ENCODE results near the gene HTR1A. TPM values are rescaled to one million over a fixed set of nuclear protein-coding genes. Genes with fewer than 3 reads are reported as not detected.

HTR1A gene
- total and polyA plus RNA-seq, 2 donors from 2014 or later = not detected

- Histone ChIP-seq H3K4me1 (ENCODE audit: control insufficient read depth in 2 of 3, insufficient read depth in 2 of 3, low read depth in 1 of 3, low read length in 3 of 3) (no peaks in the 10 kb centered on the region), H3K27ac (ENCODE audit: low read depth in 2 of 2, low read length in 2 of 2) (no peak overlapping the region), H3K4me3 (ENCODE audit: low read length in 3 of 3) (no peak overlapping the region), H3K36me3 (ENCODE audit: control insufficient read depth in 2 of 3, insufficient read depth in 3 of 3, low read length in 3 of 3) (no peaks in the 10 kb centered on the region), H3K27me3 (ENCODE audit: control insufficient read depth, insufficient read depth, low read length) (no peaks in the 10 kb centered on the region), H3K9ac (ENCODE audit: low read length in 3 of 3) (no peak overlapping the region), H3K9me3 (ENCODE audit: control insufficient read depth in 2 of 3, insufficient read depth in 1 of 3, low read length in 3 of 3) (no peaks in the 10 kb centered on the region)
- DNase-seq (no peak), FAIRE-seq (no peak)
- intact Hi-C loops (cut with DNase I) = no loop called here
- TF ChIP-seq, protein P1, sequence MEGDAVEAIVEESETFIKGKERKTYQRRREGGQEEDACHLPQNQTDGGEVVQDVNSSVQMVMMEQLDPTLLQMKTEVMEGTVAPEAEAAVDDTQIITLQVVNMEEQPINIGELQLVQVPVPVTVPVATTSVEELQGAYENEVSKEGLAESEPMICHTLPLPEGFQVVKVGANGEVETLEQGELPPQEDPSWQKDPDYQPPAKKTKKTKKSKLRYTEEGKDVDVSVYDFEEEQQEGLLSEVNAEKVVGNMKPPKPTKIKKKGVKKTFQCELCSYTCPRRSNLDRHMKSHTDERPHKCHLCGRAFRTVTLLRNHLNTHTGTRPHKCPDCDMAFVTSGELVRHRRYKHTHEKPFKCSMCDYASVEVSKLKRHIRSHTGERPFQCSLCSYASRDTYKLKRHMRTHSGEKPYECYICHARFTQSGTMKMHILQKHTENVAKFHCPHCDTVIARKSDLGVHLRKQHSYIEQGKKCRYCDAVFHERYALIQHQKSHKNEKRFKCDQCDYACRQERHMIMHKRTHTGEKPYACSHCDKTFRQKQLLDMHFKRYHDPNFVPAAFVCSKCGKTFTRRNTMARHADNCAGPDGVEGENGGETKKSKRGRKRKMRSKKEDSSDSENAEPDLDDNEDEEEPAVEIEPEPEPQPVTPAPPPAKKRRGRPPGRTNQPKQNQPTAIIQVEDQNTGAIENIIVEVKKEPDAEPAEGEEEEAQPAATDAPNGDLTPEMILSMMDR (IDR thresholded peaks at IDR 0.05; ENCODE audit: borderline replicate concordance, extremely low read depth, insufficient read depth) = no peak
Observed at GRCh38 chr5:63981864-63982263, 19.6 kb upstream of the HTR1A start.

DNA sequence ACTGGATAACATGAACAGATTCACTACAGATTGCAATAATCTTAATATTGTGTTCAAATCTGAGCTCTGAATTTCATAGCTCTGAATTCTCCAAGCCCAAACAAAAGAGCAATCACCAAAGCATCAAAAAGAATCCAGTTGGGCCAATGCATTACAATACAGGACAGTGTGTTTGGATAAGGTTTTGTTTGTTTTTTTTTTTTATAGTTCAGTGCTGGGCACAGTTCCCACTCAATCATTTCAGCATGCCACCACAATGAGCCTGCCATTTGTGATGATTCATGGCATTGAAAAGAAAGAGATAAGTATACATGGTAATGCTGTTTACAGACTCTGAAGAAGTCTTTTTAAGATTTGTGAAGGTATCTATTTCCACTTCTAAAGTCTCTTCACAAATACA, 1.7 kb upstream of the HTR1A start:
- FAIRE-seq (no peak), DNase-seq (no peak)
- H3K9ac ChIP-seq (ENCODE audit: low read length in 3 of 3) = no peak overlapping the region
- no peaks in the 10 kb centered on the region for H3K4me1 ChIP-seq (ENCODE audit: control insufficient read depth in 2 of 3, insufficient read depth in 2 of 3, low read depth in 1 of 3, low read length in 3 of 3)
- no peak overlapping the region for H3K27ac ChIP-seq (ENCODE audit: low read depth in 2 of 2, low read length in 2 of 2)
- H3K36me3 ChIP-seq (ENCODE audit: control insufficient read depth in 2 of 3, insufficient read depth in 3 of 3, low read length in 3 of 3) = no peaks in the 10 kb centered on the region
- TF ChIP-seq, protein P1 (IDR thresholded peaks at IDR 0.05; ENCODE audit: borderline replicate concordance, extremely low read depth, insufficient read depth) = no peak
- no peak overlapping the region for H3K4me3 ChIP-seq (ENCODE audit: low read length in 3 of 3)
- intact Hi-C loops (cut with DNase I) = no loop called here
- H3K9me3 ChIP-seq (ENCODE audit: control insufficient read depth in 2 of 3, insufficient read depth in 1 of 3, low read length in 3 of 3) = no peaks in the 10 kb centered on the region
- H3K27me3 ChIP-seq (ENCODE audit: control insufficient read depth, insufficient read depth, low read length) = peaks cover 19% of the 10 kb centered on the region

GRCh38 chr5:63963080-63963735, 963 bp upstream of the HTR1A start:
- Histone ChIP-seq H3K9me3 (ENCODE audit: control insufficient read depth in 2 of 3, insufficient read depth in 1 of 3, low read length in 3 of 3) (no peaks in the 10 kb centered on the region), H3K36me3 (ENCODE audit: control insufficient read depth in 2 of 3, insufficient read depth in 3 of 3, low read length in 3 of 3) (no peaks in the 10 kb centered on the region), H3K27ac (ENCODE audit: low read depth in 2 of 2, low read length in 2 of 2) (no peak overlapping the region), H3K4me3 (ENCODE audit: low read length in 3 of 3) (no peak overlapping the region), H3K27me3 (ENCODE audit: control insufficient read depth, insufficient read depth, low read length) (peaks cover 22% of the 10 kb centered on the region), H3K9ac (ENCODE audit: low read length in 3 of 3) (no peak overlapping the region), H3K4me1 (ENCODE audit: control insufficient read depth in 2 of 3, insufficient read depth in 2 of 3, low read depth in 1 of 3, low read length in 3 of 3) (no peaks in the 10 kb centered on the region)
- DNase-seq = peak in 4 of 5 donors; percentile 60 to 94 (median 84)
- intact Hi-C loops (cut with DNase I) = no loop called here
- TF ChIP-seq, protein P1 (IDR thresholded peaks at IDR 0.05; ENCODE audit: borderline replicate concordance, extremely low read depth, insufficient read depth) = peak; percentile 56
- no peak for FAIRE-seq
